ENCODE results near the gene CCHCR1. TPM values are rescaled to one million over a fixed set of nuclear protein-coding genes. Genes with fewer than 3 reads are reported as not detected.
"Not testable (repeated sequence)": the region's sequence is repeated elsewhere in the genome, so short reads cannot be mapped to it uniquely, and the experiment has no call there.

Gene CCHCR1
- total RNA-seq, 1 experiment from 2014 or later, result 31.3 TPM

DNA sequence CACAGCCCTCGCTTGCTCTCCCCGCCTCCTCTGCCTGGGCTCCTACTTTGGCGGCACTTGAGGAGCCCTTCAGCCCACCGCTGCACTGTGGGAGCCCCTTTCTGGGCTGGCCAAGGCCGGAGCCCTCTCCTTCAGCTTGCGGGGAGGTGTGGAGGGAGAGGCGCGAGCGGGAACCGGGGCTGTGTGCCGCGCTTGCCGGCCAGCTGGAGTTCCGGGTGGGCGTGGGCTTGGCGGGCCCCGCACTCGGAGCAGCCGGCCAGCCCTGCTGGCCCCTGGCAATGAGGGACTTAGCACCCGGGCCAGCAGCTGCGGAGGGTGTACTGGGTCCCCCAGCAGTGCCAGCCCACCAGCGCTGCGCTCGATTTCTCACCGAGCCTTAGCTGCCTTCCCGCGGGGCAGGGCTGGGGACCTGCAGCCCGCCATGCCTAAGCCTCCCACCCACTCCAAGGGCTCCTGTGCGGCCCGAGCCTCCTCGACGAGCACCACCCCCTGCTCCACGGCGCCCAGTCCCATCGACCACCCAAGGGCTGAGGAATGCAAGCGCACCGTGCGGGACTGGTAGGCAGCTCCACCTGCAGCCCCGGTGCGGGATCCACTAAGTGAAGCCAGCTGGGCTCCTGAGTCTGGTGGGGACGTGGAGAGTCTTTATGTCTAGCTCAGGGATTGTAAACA is 37.8 kb upstream of the CCHCR1 start:
- H3K79me2 ChIP-seq (ENCODE audit: low read length), result peaks cover 21% of the 10 kb centered on the region
- DNase-seq; H2AFZ ChIP-seq (ENCODE audit: low read length); H3K36me3 ChIP-seq (ENCODE audit: low read depth, low read length); CTCF ChIA-PET; H3K27ac ChIP-seq (ENCODE audit: low read length); BruUV-seq (replicated peaks); H3K4me1 ChIP-seq (ENCODE audit: insufficient read depth, low read length); H3K9me2 ChIP-seq (replicated peaks; ENCODE audit: low read length); H4K20me1 ChIP-seq (ENCODE audit: low read length); ATAC-seq; POLR2A ChIA-PET (ENCODE audit: unreplicated experiment); H3K27me3 ChIP-seq (ENCODE audit: low read length); H3K4me2 ChIP-seq (ENCODE audit: low read length); H3K9ac ChIP-seq (ENCODE audit: low read length); H3K9me3 ChIP-seq (ENCODE audit: low read length); H3K4me3 ChIP-seq (ENCODE audit: low read length); intact Hi-C loops (cut with micrococcal nuclease); H3F3A ChIP-seq (ENCODE audit: low read length, unreplicated experiment): not testable (repeated sequence)

- intact Hi-C loops (cut with micrococcal nuclease), result no loop called here
- H3K9me2 ChIP-seq (replicated peaks; ENCODE audit: low read length), result no peaks in the 10 kb centered on the region
- H3K4me1 ChIP-seq (ENCODE audit: insufficient read depth, low read length), result no peaks in the 10 kb centered on the region
- no peak overlapping the region for H3K4me2 ChIP-seq (ENCODE audit: low read length)
- TF ChIP-seq, protein P1, sequence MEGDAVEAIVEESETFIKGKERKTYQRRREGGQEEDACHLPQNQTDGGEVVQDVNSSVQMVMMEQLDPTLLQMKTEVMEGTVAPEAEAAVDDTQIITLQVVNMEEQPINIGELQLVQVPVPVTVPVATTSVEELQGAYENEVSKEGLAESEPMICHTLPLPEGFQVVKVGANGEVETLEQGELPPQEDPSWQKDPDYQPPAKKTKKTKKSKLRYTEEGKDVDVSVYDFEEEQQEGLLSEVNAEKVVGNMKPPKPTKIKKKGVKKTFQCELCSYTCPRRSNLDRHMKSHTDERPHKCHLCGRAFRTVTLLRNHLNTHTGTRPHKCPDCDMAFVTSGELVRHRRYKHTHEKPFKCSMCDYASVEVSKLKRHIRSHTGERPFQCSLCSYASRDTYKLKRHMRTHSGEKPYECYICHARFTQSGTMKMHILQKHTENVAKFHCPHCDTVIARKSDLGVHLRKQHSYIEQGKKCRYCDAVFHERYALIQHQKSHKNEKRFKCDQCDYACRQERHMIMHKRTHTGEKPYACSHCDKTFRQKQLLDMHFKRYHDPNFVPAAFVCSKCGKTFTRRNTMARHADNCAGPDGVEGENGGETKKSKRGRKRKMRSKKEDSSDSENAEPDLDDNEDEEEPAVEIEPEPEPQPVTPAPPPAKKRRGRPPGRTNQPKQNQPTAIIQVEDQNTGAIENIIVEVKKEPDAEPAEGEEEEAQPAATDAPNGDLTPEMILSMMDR (conservative IDR thresholded peaks at IDR 0.05; ENCODE audit: low read depth, low read length), result no peak
- no peak for TF ChIP-seq EZH2phosphoT487 (IDR thresholded peaks at IDR 0.05; ENCODE audit: borderline replicate concordance, low read length)
- no peak for TF ChIP-seq EZH2 (IDR thresholded peaks at IDR 0.05; ENCODE audit: low read length, unreplicated experiment)
- ChIA-PET POLR2A (ENCODE audit: unreplicated experiment) (no interaction called here), CTCF (no interaction called here)
- H3F3A ChIP-seq (ENCODE audit: low read length, unreplicated experiment), result no peaks in the 10 kb centered on the region
- no peak for ATAC-seq
- no peaks in the 10 kb centered on the region; the same call in 1 of the 2 replicates for H3K36me3 ChIP-seq (ENCODE audit: low read depth, low read length)
- no peaks in the 10 kb centered on the region for H4K20me1 ChIP-seq (ENCODE audit: low read length)
- peaks cover 9% of the 10 kb centered on the region for H3K79me2 ChIP-seq (ENCODE audit: low read length)
- H3K9me3 ChIP-seq (ENCODE audit: low read length), result no peaks in the 10 kb centered on the region
- H3K27me3 ChIP-seq (ENCODE audit: low read length), result no peaks in the 10 kb centered on the region
- no peak overlapping the region for H3K27ac ChIP-seq (ENCODE audit: low read length)
- H3K4me3 ChIP-seq (ENCODE audit: low read length), result no peak overlapping the region
- no peak overlapping the region for H2AFZ ChIP-seq (ENCODE audit: low read length)
- BruUV-seq (replicated peaks), result no TSS peak
- no peak overlapping the region for H3K9ac ChIP-seq (ENCODE audit: low read length)
- no peak for DNase-seq
These were observed 36.6 kb upstream of the CCHCR1 start for GRCh38 chr6:31194061-31194834.

- CTCF ChIA-PET, result interaction anchor here (0.5 kb wide), 1 partner anchor 175 kb away, joined by 4 read pairs; no protein-coding TSS in a partner anchor
- no peak for TF ChIP-seq EZH2 (IDR thresholded peaks at IDR 0.05; ENCODE audit: low read length, unreplicated experiment)
- TF ChIP-seq, protein P1 (conservative IDR thresholded peaks at IDR 0.05; ENCODE audit: low read depth, low read length), result no peak
- TF ChIP-seq EZH2phosphoT487 (IDR thresholded peaks at IDR 0.05; ENCODE audit: borderline replicate concordance, low read length), result no peak
- H3K79me2 ChIP-seq (ENCODE audit: low read length), result no peaks in the 10 kb centered on the region
- no peak overlapping the region for H3K27ac ChIP-seq (ENCODE audit: low read length)
- no peaks in the 10 kb centered on the region; the same call in 1 of the 2 replicates for H3K36me3 ChIP-seq (ENCODE audit: low read depth, low read length)
- H3K4me3 ChIP-seq (ENCODE audit: low read length), result no peak overlapping the region
- H3K9ac ChIP-seq (ENCODE audit: low read length), result no peak overlapping the region
- no peaks in the 10 kb centered on the region for H3F3A ChIP-seq (ENCODE audit: low read length, unreplicated experiment)
- H3K9me3 ChIP-seq (ENCODE audit: low read length), result no peaks in the 10 kb centered on the region
- DNase-seq (no peak), ATAC-seq (no peak)
- POLR2A ChIA-PET (ENCODE audit: unreplicated experiment), result no interaction called here
- H3K9me2 ChIP-seq (replicated peaks; ENCODE audit: low read length), result no peaks in the 10 kb centered on the region
- no peaks in the 10 kb centered on the region for H4K20me1 ChIP-seq (ENCODE audit: low read length)
- H2AFZ ChIP-seq (ENCODE audit: low read length), result no peak overlapping the region
- no TSS peak for BruUV-seq (replicated peaks)
- intact Hi-C loops (cut with micrococcal nuclease), result loop anchor here (2.0 kb wide), 1 partner anchor 34 kb away; the partner anchor contains the start of gene TCF19
- no peaks in the 10 kb centered on the region for H3K27me3 ChIP-seq (ENCODE audit: low read length)
- H3K4me1 ChIP-seq (ENCODE audit: insufficient read depth, low read length), result no peaks in the 10 kb centered on the region
- H3K4me2 ChIP-seq (ENCODE audit: low read length), result no peak overlapping the region
These were observed 35.6 kb upstream of the CCHCR1 start for GRCh38 chr6:31193206-31193605.
